Measurements from ENCODE around the gene CSNK1A1.
"Not testable (repeated sequence)": the region's sequence is repeated elsewhere in the genome, so short reads cannot be mapped to it uniquely, and the experiment has no call there.

Gene CSNK1A1

GRCh38 chr5:149551227-149552037 is at the start of gene CSNK1A1:
TSS of gene CSNK1A1 (minus strand) at chr5:149551439. CDS start at chr5:149550964, 475 bp downstream.
- peak; percentile 100 for DNase-seq (ENCODE audit: low spot score)
- FAIRE-seq = no peak

- DNase-seq (ENCODE audit: low spot score) (no peak), FAIRE-seq (no peak)
Observed at GRCh38 chr5:149600932-149601331, 49.7 kb upstream of the CSNK1A1 start.

- DNase-seq (ENCODE audit: low spot score) (no peak), FAIRE-seq (no peak)
Observed at GRCh38 chr5:149599375-149599774, 48.1 kb upstream of the CSNK1A1 start.

GRCh38 chr5:149598966-149599365 is 47.7 kb upstream of the CSNK1A1 start:
- DNase-seq (ENCODE audit: low spot score) = no peak
- no peak for FAIRE-seq

- not testable (repeated sequence) for DNase-seq (ENCODE audit: low spot score); FAIRE-seq
Observed at GRCh38 chr5:149598234-149598633, 47.0 kb upstream of the CSNK1A1 start.

- FAIRE-seq = no peak
- DNase-seq (ENCODE audit: low spot score) = no peak
Observed at GRCh38 chr5:149597618-149598017, 46.4 kb upstream of the CSNK1A1 start.

- DNase-seq (ENCODE audit: low spot score) (no peak), FAIRE-seq (no peak)
Observed at GRCh38 chr5:149596712-149597111, 45.5 kb upstream of the CSNK1A1 start.

GRCh38 chr5:149595105-149595504 is 43.9 kb upstream of the CSNK1A1 start:
- not testable (repeated sequence) for FAIRE-seq; DNase-seq (ENCODE audit: low spot score)

GRCh38 chr5:149594206-149594895 is 43.1 kb upstream of the CSNK1A1 start:
- DNase-seq (ENCODE audit: low spot score) (no peak), FAIRE-seq (no peak)

- no peak for DNase-seq (ENCODE audit: low spot score)
Observed at GRCh38 chr5:149593370-149593769, 42.1 kb upstream of the CSNK1A1 start.

GRCh38 chr5:149588936-149589335 is 37.7 kb upstream of the CSNK1A1 start:
- DNase-seq (ENCODE audit: low spot score) (no peak), FAIRE-seq (no peak)

More at GRCh38 chr5:149593370-149593769, 42.1 kb upstream of the CSNK1A1 start:
- FAIRE-seq = no peak

- DNase-seq (ENCODE audit: low spot score) (no peak), FAIRE-seq (no peak)
Observed at GRCh38 chr5:149586708-149587318, 35.6 kb upstream of the CSNK1A1 start.

GRCh38 chr5:149585910-149586309 is 34.7 kb upstream of the CSNK1A1 start:
- FAIRE-seq = no peak
- DNase-seq (ENCODE audit: low spot score) = no peak

GRCh38 chr5:149584121-149584520 is 32.9 kb upstream of the CSNK1A1 start:
- DNase-seq (ENCODE audit: low spot score) (no peak), FAIRE-seq (no peak)

GRCh38 chr5:149583394-149583793 is 32.2 kb upstream of the CSNK1A1 start:
- DNase-seq (ENCODE audit: low spot score) (no peak), FAIRE-seq (no peak)

- FAIRE-seq (no peak), DNase-seq (ENCODE audit: low spot score) (no peak)
Observed at GRCh38 chr5:149581931-149582768, 30.9 kb upstream of the CSNK1A1 start.

- peak; percentile 78 for DNase-seq (ENCODE audit: low spot score)
Observed at GRCh38 chr5:149581192-149581861, 30.1 kb upstream of the CSNK1A1 start, which contains the start of gene ARHGEF37. TSS of gene ARHGEF37 (plus strand) at chr5:149581498. CDS start at chr5:149597770, 16,272 bp downstream.

GRCh38 chr5:149580808-149581191 is 29.6 kb upstream of the CSNK1A1 start:
- FAIRE-seq (no peak), DNase-seq (ENCODE audit: low spot score) (peak; percentile 27)

More at GRCh38 chr5:149581192-149581861, 30.1 kb upstream of the CSNK1A1 start, which contains the start of gene ARHGEF37:
- FAIRE-seq = no peak

GRCh38 chr5:149578896-149579295 is 27.7 kb upstream of the CSNK1A1 start:
- no peak for DNase-seq (ENCODE audit: low spot score)
- FAIRE-seq = no peak

- no peak for FAIRE-seq
- DNase-seq (ENCODE audit: low spot score) = no peak
Observed at GRCh38 chr5:149576021-149576420, 24.8 kb upstream of the CSNK1A1 start.
